Measurements from ENCODE around the gene LATS2. TPM values are rescaled to one million over a fixed set of nuclear protein-coding genes. Genes with fewer than 3 reads are reported as not detected.

LATS2 gene
- total RNA-seq (7.3 TPM), polyA plus RNA-seq (ENCODE audit: insufficient read depth in 1 of 8, insufficient read length in 8 of 8, low replicate concordance in 1 of 8) (10 to 100 TPM; 13.5 to 25.7 (median 18.5) TPM)
- long read RNA-seq, donor 1 = 0 reads
- long read RNA-seq, donor 2 = 0 reads
- long read RNA-seq, donor 3, full-length matches to known transcripts = 1 of 1 reads
- long read RNA-seq, donor 3, partial matches to known transcripts = 0 of 1 reads
- long read RNA-seq, donor 3, other reads (novel, unspliced or antisense) = 0 of 1 reads
- long read RNA-seq, donor 4 = 0 reads
- long read RNA-seq, donor 5, full-length matches to known transcripts = 1 of 6 reads
- long read RNA-seq, donor 5, partial matches to known transcripts = 5 of 6 reads
- long read RNA-seq, donor 5, other reads (novel, unspliced or antisense) = 0 of 6 reads
- long read RNA-seq, donor 6, full-length matches to known transcripts = 2 of 2 reads
- long read RNA-seq, donor 6, partial matches to known transcripts = 0 of 2 reads
- long read RNA-seq, donor 6, other reads (novel, unspliced or antisense) = 0 of 2 reads
- long read RNA-seq, donor 7, partial matches to known transcripts = 6 of 6 reads
- long read RNA-seq, donor 7, other reads (novel, unspliced or antisense) = 0 of 6 reads
- long read RNA-seq, donor 8, full-length matches to known transcripts = 1 of 1 reads
- long read RNA-seq, donor 8, partial matches to known transcripts = 0 of 1 reads
- long read RNA-seq, donor 8, other reads (novel, unspliced or antisense) = 0 of 1 reads
- long read RNA-seq, donor 9 = 0 reads
- long read RNA-seq, donor 10, full-length matches to known transcripts = 2 of 2 reads
- long read RNA-seq, donor 10, partial matches to known transcripts = 0 of 2 reads
- long read RNA-seq, donor 10, other reads (novel, unspliced or antisense) = 0 of 2 reads
- long read RNA-seq, donor 11, full-length matches to known transcripts = 2 of 2 reads
- long read RNA-seq, donor 11, partial matches to known transcripts = 0 of 2 reads
- long read RNA-seq, donor 11, other reads (novel, unspliced or antisense) = 0 of 2 reads

GRCh38 chr13:21061029-21061763 lies at the start of gene LATS2:
LATS2 (minus strand) TSS chr13:21061586; CDS start chr13:21046026, 15,560 bp downstream.
- no peaks in the 10 kb centered on the region for H3K9me3 ChIP-seq (replicated peaks; ENCODE audit: control insufficient read depth, low read depth, low read length)
- H3K36me3 ChIP-seq (ENCODE audit: control insufficient read depth, insufficient read depth, low read length) = no peaks in the 10 kb centered on the region
- no peaks in the 10 kb centered on the region for H3K27me3 ChIP-seq (ENCODE audit: control insufficient read depth, insufficient read depth, low read length)
- under 1% methylated on average over 93 of the region's 96 CpGs for WGBS (ENCODE audit: insufficient coverage)
- peak within 1 kb of the TSS; percentile 92 for H3K27ac ChIP-seq (ENCODE audit: low read length)
- H3K4me3 ChIP-seq (ENCODE audit: low read length) = peak within 1 kb of the TSS; percentile 73
- H3K4me1 ChIP-seq (ENCODE audit: control insufficient read depth, insufficient read depth, low read length) = peaks cover 13% of the 10 kb centered on the region
- peak; percentile 98 for DNase-seq

DNA sequence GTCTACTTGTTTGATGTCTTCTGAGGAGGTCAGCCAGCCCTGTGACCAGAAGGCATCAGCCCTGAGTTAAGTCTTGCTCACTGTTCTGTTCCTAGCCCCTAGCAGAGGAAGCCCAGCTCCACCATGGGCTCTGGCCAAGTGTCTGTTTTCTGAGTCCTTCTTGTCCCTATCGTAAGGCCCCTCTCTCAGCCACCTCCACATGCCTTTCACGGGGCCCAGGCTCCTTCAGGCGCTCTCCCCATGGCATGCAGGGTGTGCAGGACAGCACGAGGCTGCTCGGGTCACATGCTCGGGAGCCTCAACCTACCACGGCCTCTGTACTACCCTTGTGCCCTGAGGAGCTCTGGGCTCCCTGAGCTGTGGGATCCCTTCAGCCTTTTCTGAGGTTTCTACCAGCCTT lies 47.8 kb upstream of the LATS2 start:
- Histone ChIP-seq H3K4me3 (ENCODE audit: low read length) (no peak overlapping the region), H3K27me3 (ENCODE audit: control insufficient read depth, insufficient read depth, low read length) (no peaks in the 10 kb centered on the region), H3K36me3 (ENCODE audit: control insufficient read depth, insufficient read depth, low read length) (no peaks in the 10 kb centered on the region), H3K4me1 (ENCODE audit: control insufficient read depth, insufficient read depth, low read length) (no peaks in the 10 kb centered on the region), H3K27ac (ENCODE audit: low read length) (no peak overlapping the region), H3K9me3 (replicated peaks; ENCODE audit: control insufficient read depth, low read depth, low read length) (no peaks in the 10 kb centered on the region)
- DNase-seq = no peak
- WGBS (ENCODE audit: insufficient coverage) = 77% methylated on average over 7 of the region's 7 CpGs

GRCh38 chr13:21106089-21106488 lies 44.7 kb upstream of the LATS2 start:
- Histone ChIP-seq H3K4me1 (ENCODE audit: control insufficient read depth, insufficient read depth, low read length) (no peaks in the 10 kb centered on the region), H3K27me3 (ENCODE audit: control insufficient read depth, insufficient read depth, low read length) (no peaks in the 10 kb centered on the region), H3K9me3 (replicated peaks; ENCODE audit: control insufficient read depth, low read depth, low read length) (no peaks in the 10 kb centered on the region), H3K36me3 (ENCODE audit: control insufficient read depth, insufficient read depth, low read length) (no peaks in the 10 kb centered on the region), H3K27ac (ENCODE audit: low read length) (no peak overlapping the region), H3K4me3 (ENCODE audit: low read length) (no peak overlapping the region)
- no peak for DNase-seq
- no CpG with 5 or more reads among the region's 4 CpGs for WGBS (ENCODE audit: insufficient coverage)

- H3K27ac ChIP-seq (ENCODE audit: low read length) = no peak overlapping the region
- 94% methylated on average over 27 of the region's 37 CpGs for WGBS (ENCODE audit: insufficient coverage)
- H3K27me3 ChIP-seq (ENCODE audit: control insufficient read depth, insufficient read depth, low read length) = no peaks in the 10 kb centered on the region
- H3K36me3 ChIP-seq (ENCODE audit: control insufficient read depth, insufficient read depth, low read length) = no peaks in the 10 kb centered on the region
- no peaks in the 10 kb centered on the region for H3K9me3 ChIP-seq (replicated peaks; ENCODE audit: control insufficient read depth, low read depth, low read length)
- H3K4me3 ChIP-seq (ENCODE audit: low read length) = no peak overlapping the region
- DNase-seq = no peak
- H3K4me1 ChIP-seq (ENCODE audit: control insufficient read depth, insufficient read depth, low read length) = no peaks in the 10 kb centered on the region
These were observed 43.0 kb upstream of the LATS2 start for GRCh38 chr13:21104199-21105019.

DNA sequence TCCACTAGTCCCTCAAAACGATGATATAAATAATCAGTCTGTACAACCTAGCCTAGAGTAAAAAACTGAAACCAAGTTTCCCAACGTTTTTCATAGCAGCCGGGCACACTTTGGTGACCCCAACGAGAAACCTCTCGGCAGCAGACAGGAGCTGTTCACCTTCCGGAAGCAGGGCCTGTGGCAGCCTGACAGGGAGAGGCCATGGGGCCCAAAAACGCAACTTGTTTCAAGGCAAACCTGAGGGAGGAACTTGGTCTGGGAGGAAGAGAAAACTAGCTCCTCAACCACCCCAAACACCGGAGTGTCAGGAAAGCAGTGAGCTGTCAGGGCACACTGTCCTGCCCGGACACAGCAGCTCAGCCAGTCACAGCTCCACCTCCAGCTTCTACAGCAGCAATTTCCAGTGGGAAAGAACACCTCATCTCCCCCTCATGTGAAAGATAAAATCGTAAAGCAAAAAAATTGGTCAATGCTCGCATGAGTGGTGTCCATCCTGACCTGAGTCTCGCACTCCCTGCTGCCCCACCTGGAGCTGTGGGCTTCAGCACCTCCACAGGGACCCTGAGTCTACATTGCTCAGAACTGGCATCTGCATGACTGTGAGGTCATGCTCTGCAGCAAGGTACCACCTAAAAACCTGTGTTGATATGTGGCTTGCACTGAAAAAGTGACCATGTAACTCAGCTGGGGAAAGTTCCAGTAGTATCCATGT lies 40.6 kb upstream of the LATS2 start:
- Histone ChIP-seq H3K27me3 (ENCODE audit: control insufficient read depth, insufficient read depth, low read length) (no peaks in the 10 kb centered on the region), H3K36me3 (ENCODE audit: control insufficient read depth, insufficient read depth, low read length) (no peaks in the 10 kb centered on the region), H3K9me3 (replicated peaks; ENCODE audit: control insufficient read depth, low read depth, low read length) (no peaks in the 10 kb centered on the region), H3K4me1 (ENCODE audit: control insufficient read depth, insufficient read depth, low read length) (no peaks in the 10 kb centered on the region), H3K4me3 (ENCODE audit: low read length) (no peak overlapping the region), H3K27ac (ENCODE audit: low read length) (no peak overlapping the region)
- 89% methylated on average over 8 of the region's 12 CpGs for WGBS (ENCODE audit: insufficient coverage)
- DNase-seq = no peak

- 100% methylated on average over 1 of the region's 12 CpGs for WGBS (ENCODE audit: insufficient coverage)
- Histone ChIP-seq H3K36me3 (ENCODE audit: control insufficient read depth, insufficient read depth, low read length) (no peaks in the 10 kb centered on the region), H3K27me3 (ENCODE audit: control insufficient read depth, insufficient read depth, low read length) (no peaks in the 10 kb centered on the region), H3K9me3 (replicated peaks; ENCODE audit: control insufficient read depth, low read depth, low read length) (no peaks in the 10 kb centered on the region), H3K4me3 (ENCODE audit: low read length) (no peak overlapping the region), H3K4me1 (ENCODE audit: control insufficient read depth, insufficient read depth, low read length) (no peaks in the 10 kb centered on the region), H3K27ac (ENCODE audit: low read length) (no peak overlapping the region)
- DNase-seq = no peak
These were observed 39.8 kb upstream of the LATS2 start for GRCh38 chr13:21100994-21101757.

GRCh38 chr13:21100211-21100610 lies 38.8 kb upstream of the LATS2 start:
- H3K4me3 ChIP-seq (ENCODE audit: low read length) = no peak overlapping the region
- H3K36me3 ChIP-seq (ENCODE audit: control insufficient read depth, insufficient read depth, low read length) = no peaks in the 10 kb centered on the region
- 73% methylated on average over 7 of the region's 7 CpGs for WGBS (ENCODE audit: insufficient coverage)
- no peaks in the 10 kb centered on the region for H3K9me3 ChIP-seq (replicated peaks; ENCODE audit: control insufficient read depth, low read depth, low read length)
- H3K27ac ChIP-seq (ENCODE audit: low read length) = no peak overlapping the region
- no peaks in the 10 kb centered on the region for H3K4me1 ChIP-seq (ENCODE audit: control insufficient read depth, insufficient read depth, low read length)
- DNase-seq = no peak
- no peaks in the 10 kb centered on the region for H3K27me3 ChIP-seq (ENCODE audit: control insufficient read depth, insufficient read depth, low read length)

DNA sequence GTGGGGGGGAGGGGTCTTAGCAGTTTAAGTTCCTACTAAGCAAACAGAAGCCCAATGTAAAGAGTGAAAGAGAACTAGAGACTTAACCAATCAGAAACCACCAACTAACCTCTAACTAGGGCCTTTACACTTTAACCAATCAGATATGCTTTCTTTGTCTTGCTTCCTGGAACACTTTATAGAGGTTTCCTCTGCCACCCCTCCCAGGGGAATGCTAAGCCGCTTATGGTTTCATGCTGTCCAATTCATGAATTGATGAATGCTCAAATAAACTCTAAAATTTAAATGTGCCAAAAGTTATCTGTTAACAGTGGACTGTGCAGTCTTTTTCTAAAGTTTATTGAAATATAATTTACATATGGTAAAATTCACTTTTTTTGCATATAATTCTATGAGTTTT lies 33.9 kb upstream of the LATS2 start:
- no peaks in the 10 kb centered on the region for H3K36me3 ChIP-seq (ENCODE audit: control insufficient read depth, insufficient read depth, low read length)
- no peaks in the 10 kb centered on the region for H3K4me1 ChIP-seq (ENCODE audit: control insufficient read depth, insufficient read depth, low read length)
- H3K27ac ChIP-seq (ENCODE audit: low read length) = no peak overlapping the region
- no peaks in the 10 kb centered on the region for H3K9me3 ChIP-seq (replicated peaks; ENCODE audit: control insufficient read depth, low read depth, low read length)
- H3K27me3 ChIP-seq (ENCODE audit: control insufficient read depth, insufficient read depth, low read length) = no peaks in the 10 kb centered on the region
- H3K4me3 ChIP-seq (ENCODE audit: low read length) = no peak overlapping the region
- no CpG with 5 or more reads among the region's 1 CpG for WGBS (ENCODE audit: insufficient coverage)
- no peak for DNase-seq

Data from muscle of leg (tissue), 16 donors.